COLO668 (cell line): ENCODE measurements around the gene CRACR2B.
A peak's percentile ranks its signal among the peaks of the same experiment; 100 is the strongest.

Experiments
- DNase-seq: peaks from one replicate; lab custom pipeline; 2025; ENCODE audit not compliant: unreplicated experiment; lab: John Stamatoyannopoulos, UW

Gene CRACR2B

DNA sequence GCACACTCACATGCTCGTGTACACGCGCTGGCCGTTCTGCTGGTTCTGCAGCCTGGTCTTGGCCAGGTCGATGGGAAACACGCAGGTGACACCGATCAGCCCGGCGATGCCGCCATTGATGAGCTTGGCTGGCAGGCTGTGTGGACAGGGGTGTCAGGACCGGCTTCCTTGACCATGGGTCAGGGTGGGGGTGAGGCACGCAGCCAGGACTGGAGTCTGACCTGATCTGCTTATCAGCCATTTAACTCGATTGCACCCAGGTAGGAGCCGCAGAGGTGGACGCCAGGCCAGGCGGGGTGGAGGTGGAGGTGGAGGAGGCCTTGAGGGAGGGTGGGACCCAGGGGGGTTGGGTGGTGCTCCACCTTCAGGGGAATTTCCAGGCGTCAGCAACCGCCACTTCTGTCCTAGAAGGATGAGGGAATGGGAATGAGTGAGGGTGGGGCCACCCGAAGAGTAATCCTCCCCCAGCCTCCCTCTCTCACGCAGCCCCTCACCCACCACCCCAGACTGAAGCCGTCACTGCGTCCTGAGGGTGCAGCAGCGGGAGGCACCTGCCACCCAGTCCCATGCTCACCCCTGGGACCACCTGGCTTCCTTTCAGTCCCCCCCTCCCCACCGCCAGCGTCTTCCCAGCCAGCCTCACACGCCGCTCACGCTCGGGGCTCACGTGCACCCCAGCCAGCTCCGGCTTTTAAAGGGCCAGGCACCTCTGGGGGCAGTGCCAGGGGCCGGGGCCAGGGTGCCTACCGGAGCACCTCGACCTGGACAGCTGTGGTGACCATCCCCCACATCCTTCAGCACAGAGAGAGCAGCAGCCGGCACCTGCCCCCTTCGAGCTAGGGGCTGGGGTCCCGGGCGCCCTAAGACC lies 32.7 kb upstream of the CRACR2B start:
- peak; percentile 5 for DNase-seq

DNA sequence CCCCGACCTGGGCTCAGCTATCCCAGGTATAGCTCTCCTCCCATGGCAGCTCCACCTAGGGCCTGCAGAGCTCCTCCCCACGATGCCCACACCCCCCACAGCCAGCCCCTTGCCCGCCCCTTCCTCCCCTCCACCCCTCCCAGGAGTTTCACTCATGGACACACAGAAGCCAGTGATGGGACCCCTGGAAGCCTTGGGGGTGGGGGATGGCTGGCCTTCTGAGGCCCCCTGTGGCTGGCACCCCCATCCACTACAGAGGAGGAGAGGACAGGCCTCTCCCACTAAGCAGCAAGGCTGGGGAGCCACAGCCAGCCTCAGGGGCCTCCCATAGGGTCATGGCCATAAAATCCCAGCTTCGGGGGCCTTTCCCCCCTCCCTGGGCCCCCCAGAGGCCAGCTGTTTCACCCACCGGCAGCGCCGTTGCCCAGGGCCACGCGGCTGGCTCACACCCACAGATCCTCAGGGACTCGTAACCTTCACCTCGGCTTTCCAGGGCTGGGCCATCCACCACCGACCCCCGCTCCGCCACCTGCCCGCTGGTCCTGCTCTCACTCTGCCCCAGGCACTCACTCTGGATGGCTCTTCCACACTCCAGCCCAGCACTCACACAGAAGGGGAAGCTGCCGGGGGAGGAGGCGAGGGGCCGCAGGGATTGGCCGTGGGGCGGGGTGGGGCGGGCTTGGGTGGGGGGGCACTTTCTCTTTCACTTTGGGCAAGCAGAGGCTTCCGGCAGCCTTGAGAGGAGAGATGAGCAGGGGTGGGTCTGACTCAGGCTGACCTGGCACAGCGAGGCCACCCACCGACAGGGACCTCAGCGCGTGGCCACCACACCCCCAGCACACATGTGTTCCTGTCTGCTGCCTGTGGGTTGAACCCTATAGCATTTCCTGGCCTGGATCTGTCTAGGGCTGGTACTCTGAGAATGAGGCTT lies 31.8 kb upstream of the CRACR2B start:
- peak; percentile 54 for DNase-seq

DNA sequence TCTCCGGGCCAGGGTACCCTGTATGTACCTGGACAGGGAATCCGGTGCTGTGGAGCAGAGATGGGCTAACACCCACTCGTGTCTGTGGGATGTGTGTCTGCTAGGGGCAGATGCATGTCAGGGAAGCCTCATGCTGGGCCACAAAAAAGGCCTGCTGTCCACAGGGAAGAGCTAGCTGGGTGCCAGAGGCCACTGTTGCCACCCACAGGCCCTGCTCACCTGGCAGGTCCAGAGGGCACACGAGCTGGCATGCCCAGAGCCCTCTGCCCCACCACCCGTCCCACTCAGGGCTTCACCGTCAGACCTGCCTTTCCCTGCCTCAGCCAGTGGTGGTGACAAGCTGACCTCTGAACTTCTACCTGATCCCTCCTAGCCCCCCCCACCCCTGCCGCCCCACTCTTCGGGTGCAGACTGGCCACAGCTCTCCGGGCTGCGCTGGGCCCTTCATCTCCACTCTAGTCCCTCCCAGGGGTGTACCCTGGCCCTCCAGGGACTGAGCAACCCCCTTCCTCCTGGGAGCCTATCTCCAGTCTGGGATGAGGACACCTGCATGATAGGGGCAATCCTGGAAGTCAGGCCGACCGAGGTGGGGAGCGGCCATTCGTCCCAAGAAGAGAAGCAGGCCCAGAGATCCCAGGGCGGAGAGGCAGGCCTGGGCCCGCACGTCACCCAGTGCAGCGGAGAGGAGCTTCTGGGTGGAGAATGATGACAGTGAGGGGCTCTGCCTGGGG lies 31.0 kb upstream of the CRACR2B start:
- no peak for DNase-seq

DNA sequence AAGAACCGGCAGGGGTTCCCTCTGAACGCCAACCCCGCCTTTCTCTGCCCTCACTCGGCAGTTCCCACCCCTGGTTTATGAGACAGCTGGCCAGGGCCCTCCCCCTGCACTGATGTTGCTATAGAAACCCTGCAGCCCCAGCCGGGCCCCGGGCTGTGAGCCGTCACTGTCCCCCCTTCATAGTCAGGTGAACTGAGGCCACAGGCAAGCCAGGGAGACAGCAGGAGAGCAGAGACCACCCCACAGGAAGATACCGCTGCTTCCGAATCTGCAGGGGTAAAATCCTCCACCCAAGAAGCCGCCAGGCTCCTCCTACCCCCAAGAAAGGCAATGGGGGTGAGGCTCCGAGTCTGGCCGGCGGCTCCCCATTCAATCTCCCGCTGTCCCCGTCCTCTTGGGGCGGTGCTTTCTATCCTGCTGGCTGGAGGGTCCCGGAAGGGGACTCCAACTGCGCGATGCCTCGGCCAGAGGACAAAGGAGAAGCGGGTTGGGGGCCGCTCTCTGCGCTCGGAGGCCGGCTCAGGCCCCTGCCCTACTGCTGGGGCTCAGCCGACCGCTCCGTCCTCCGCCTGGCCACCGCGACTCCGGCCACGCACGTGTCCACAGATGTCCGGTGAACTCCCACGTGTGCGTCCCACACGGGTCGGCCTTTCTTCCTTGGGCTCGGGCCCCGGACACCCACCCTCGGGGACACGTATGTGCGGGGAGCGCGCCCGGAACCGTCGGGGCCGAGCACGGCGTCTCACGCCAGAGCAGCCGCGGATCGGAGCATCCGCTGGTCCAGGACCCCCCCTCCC lies 30.2 kb upstream of the CRACR2B start:
- DNase-seq, result peak; percentile 63

DNA sequence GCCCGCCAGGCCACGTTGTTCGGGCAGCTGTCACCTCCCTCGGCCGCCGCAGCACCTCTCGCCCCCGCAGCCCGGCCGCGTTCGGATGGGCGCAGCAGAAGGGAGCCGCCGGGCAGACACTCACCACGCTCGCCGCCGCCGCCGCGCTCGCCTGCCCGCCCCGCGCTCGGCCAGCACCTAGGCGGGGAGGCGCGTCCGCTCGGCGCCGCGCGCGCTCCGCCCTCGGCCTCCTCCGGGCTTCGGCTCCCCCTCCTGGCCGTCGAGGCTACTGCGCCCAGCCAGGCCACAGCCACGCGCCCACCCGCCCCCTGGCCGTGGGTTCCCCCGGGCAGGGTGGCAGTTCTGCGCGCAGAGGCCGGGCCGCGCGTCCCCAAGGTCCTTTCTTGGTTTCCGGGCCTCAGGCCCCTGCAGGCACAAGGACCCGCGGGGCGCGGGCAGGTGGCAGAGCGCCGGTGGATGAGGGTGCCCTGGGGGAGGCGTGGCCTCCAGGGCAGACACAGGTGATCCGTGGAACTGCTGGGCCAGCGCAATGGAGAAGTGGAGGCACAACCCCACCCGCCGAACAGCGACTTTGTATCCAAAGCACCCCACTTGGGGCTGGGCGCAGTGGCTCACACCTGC lies 29.5 kb upstream of the CRACR2B start, which contains the start of gene SLC25A22:
Gene SLC25A22, minus strand, starts transcription at position 189 of the 621 bp plus-strand sequence. CDS start 3,275 bp downstream, outside the sequence.
- DNase-seq, result peak; percentile 72

DNA sequence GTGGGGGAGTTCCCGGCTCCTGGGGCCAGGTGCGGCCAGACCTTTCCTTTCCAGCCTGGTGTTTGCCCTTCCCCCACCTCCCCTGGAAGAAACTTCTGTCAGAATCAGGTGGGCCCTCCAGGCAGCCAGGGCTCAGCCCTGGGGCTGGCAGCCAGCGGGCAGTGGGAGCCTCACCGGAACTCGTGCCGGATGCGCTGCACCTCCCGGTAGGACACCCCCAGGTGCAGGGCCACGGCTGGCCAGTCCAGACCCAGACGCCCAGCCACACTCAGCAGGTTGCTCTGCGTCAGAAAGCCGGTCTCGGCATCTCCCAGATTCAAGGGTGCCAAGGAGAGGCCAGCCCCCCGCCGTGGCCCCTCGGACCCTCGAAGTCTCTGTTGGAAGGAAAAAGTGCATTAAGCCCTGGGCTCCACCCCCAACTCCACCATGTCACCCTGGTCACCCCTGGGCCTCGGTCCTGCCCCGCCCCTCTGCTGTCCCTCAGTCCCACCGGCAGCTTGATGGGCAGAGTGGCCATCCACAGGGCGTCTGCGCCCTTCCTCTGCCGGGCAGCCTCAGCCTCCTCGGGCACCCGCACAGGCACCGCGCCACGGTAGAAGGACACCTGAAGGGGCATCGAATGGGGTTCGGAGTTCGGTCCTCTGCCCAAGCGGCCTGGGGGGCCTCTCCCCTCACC lies 27.9 kb upstream of the CRACR2B start:
- DNase-seq, result no peak

DNA sequence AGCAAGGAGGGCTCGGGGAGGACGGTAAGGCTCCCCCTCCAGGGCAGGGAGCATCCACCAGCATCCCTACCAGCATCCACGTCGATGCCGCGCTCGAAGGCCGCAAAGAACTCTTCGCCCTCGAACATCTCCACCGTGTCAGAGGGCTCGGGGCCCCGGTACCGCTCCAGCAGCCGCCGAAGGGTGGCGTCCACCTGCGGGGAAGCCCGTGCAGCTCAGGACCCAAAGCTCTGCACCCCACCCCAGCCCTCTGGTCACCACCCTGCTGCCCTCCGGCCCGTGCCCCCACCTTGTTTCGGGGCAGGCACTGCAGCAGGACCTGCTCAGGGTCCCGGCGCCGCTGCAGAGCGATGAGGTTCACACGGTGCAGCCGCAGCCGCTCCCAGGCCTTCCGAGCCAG lies 27.2 kb upstream of the CRACR2B start:
- no peak for DNase-seq

DNA sequence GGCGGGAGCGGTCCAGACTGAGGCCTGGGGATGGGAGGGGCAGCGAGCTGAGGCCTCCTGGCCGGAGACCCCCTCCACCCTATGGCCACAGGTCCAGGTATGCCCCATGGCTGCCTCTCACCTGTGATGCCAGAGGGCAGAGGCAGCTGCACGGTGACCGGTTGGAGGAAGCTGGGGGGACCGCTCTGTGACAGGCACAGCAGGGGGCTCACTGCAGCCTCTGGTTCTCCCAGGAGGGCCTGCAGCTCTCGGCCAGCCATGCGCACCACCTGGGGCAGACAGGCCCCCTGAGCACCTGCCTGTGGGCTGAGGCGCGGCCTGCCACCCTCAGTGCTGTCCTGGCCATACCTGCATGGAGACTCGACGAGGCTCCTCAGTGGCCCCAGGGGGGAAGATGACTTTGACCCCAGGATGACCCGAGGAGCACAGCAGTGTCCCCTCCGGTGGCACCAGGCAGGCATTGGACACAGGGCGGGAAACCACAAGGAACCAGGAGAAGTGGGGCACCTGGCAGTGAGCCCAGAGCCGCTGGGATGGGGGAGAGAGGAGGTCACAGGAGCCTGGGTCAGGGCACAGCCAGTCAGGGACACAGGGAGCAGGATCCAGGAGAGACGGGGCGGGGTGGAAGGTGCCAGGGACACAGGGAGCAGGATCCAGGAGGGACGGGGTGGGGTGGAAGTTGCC lies 26.5 kb upstream of the CRACR2B start:
- no peak for DNase-seq

DNA sequence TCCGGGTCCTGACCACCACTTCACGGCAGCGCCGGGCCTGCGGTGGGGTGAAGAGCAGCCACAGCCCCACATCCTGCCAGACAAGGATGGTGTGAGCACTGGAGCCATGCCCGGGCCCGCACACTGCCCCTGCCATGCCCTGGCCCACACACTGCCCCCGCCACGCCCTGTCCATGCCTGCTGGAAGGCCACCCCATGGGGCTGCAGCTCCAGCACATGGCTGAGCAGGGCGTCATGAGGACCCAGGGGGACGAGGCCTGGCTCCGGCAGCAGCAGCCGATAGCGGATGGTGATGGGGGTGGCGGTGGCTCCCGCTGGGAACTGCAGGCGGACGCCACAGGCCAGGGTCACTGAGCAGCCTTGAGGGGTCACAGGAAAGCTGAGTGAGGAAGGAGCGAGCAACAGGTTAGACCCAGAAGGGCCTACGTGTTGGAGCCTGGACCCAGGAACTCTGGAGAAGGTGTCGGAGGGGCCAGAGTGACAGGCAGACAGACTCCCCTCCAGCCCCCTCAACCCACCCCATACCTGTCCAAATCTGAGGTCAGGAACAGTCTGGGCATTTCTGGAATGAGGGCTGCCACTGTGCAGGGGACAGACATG lies 25.6 kb upstream of the CRACR2B start:
- no peak for DNase-seq

DNA sequence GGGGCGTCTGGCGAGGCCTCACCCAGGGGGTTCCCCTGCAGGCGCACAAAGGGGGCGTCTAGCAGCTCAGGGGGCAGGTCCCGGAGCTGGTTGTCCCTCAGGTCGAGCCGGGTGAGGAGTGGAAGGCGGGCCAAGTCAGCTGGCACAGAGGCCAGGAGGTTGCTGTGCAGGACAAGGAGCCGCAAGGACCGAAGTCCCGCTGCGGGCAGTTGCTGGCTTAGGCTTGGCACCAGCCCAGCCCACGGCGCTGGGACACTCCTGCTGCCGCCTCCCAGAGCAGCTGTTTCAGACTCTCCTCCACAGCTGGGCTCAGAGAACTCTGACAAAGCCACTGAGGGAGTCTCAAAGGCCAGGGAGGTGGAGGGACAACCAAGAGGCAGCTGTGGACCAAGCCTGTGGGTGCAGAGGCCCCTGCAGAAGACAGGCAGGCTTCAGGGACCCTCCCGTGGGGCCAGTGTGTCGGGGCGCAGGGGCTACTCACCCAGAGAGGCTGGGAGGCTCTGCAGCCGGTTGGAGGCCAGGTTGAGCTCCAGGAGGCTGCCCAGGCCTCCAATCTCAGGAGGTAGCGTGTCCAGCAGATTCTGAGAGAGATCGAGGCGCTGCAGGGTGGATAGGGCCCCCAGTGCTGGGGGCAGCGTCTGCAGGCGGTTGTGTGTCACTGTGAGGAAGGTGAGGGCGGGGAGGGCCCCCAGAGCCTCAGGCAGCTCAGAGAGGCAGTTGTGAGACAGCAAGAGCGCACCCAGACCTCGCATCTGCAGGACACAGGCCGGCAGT lies 24.8 kb upstream of the CRACR2B start:
- peak; percentile 11 for DNase-seq

DNA sequence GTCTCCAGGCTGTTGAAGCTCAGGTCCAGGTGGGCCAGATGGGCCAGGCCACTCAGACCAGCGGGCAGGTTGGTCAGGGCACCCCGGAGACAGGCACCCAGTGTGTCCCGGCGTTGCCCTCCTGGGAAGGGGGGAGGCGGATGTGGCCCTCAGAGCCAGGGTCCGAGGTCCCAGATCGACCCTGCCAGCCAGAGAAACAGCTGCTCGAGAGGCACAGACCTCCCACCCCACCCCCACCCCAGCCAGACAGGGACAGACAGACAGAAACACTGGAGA lies 24.3 kb upstream of the CRACR2B start:
- no peak for DNase-seq

DNA sequence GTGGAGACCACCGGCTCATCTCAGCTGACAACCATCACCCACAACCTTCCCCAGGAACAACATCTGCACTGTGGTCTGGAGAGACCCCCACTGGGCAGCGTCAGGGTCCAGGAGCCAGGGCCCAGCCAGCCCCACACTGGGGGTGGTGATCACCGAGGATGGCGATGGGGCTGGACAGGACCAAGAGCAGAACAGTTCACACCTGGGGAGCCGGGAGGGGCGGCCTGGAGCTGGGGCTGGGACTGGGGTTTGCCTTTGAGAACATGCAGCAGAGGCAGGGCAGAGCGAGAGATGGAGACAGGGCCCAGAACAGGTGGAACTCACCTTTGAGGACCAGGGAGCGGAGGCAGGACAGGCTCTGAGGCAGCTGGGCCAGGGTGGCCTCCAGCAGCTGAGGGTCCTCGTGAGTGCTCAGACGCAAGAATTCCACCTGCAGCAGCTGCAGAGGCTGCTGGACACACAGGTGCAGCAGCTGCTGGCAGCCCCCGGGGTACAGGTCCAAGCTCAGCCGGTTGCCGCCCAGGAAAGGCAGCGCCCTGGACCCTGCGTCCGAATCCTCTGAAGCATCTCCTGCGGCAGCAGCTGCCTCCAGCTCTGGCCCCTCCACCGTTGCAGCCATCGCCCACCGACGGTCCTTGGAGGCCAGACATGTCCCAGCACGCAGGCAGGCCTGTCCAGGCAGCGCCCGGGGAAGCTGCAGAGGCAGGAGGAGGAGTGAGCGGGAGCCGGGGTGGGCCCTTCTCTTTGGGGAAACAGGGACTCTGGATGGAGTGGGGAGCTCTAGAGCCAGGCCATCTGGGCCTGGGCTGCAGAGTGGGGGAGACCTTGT lies 23.7 kb upstream of the CRACR2B start:
- peak; percentile 66 for DNase-seq

DNA sequence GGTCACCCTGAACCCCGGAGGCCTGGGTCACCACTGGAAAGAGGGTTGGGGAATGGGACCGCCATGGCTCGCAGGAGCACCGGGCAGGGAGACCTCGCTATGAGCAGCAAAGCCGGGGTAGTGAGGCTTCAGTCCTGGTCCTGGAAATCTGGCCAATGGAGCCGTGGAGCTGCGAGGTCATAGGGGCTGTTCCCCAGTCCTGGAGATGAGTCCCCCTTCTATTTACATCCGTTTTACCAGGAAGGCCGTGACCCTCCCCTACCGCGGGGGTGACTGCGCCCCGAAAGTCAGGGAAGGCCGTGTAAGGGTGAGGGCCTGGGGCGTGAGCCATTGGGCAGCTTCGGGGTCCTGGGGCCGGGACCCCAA lies 23.1 kb upstream of the CRACR2B start:
- DNase-seq, result no peak

DNA sequence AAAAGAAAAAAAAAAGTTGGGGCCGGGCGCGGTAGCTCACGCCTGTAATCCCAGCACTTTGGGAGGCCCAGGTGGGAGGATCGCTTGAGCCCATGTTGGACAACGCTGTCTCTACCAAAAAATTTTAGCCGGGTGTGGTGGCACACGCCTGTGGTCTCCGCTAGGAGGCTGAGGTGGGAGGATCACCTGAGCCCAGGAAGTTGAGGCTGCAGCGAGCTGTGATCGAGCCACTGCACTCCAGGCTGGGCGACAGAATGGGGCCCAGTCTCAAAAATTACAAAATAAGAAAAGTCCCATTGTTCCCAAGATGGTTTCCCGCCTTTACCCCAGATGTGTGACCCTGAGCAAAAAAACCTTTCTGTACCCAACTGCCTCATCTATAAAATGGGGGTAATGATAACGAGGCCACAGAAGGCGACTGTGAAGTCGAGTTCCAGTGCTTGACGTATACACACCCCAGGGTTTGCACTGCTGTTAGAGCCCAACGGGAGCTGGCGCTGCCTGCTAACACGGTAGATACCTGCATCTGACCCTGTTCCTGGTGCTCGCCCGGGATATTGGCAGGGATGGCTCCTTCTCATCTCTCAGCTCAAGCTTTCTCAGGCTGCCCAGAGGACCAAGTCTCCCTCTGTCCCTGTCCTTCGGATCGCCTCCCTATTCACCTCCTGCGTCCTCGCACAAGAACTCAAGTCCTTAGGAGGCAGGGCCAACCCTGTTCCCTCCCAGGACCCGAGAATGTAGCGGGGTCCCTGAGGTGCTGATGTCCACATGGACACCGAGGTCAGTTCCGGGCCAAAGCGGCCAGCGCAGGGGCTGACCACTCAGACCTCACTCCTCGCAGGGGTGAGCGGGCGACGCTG lies 19.1 kb upstream of the CRACR2B start:
- DNase-seq, result peak; percentile 6

DNA sequence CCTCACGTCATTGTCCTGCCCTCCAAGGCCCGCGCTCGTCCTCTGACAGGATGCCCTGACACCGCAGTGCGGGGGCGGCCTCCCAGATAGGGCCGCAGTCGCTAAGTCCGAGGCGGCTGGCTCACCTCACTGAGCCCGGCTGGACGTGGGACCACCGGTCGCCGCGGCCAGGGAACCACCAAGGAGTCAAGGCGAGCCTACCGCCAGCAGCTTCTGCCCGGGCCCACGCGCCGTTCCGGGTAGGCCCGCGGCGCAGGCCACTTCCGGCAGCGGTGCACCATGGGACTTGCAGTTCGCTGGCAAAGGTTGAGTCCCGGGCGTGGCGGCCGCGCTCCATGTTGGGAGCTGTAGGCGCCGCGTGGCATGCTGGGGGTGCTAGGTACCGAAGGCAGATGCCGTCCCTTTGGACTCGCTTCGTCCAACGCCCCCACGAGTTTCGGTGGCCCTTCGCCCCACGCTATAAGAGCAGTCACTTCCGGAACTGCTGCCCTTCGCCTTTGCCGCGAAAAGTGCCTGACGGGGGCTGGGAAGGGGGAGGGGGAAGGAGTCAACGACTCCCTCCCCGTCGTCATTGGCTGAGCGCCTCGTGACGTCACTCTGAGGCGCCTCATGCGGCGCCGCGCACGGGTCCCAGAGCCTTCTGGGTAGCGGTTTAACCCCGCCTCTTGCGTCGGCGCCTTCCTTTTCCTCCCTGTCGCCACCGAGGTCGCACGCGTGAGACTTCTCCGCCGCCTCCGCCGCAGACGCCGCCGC lies 18.3 kb upstream of the CRACR2B start, which contains the start of gene RPLP2:
Gene RPLP2, plus strand, starts transcription at position 681 of the 753 bp plus-strand sequence. CDS start 268 bp downstream, outside the sequence.
- peak; percentile 87 for DNase-seq
